ENCODE results near the gene ARHGAP23.

Gene ARHGAP23

DNA sequence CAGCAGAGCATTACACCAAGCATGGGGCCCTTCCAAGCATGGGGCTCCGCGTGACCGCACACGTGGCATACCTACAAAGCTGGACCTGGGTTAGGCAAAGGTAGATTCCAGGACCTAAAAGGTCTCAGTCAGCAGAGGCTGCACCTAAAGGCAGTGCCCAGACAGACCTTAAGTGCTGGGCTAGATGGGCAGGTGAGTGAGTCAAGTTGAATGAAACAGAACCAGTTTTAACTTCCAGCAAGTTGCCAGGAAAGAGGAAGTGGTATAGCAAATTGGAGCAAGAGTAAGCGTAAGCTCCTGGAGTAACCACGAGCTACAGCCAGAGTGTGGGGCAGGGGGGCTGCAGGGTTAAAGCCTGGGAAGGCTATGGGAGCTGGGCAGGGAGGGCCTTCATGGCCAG is 128.0 kb downstream of the ARHGAP23 start:
- no peak for DNase-seq

- DNase-seq, result no peak
These were observed 129.1 kb downstream of the ARHGAP23 start for GRCh38 chr17:38557396-38557795.

GRCh38 chr17:38557836-38558727 is 129.8 kb downstream of the ARHGAP23 start:
- DNase-seq, result peak; percentile 97

- DNase-seq, result no peak
These were observed 130.4 kb downstream of the ARHGAP23 start for GRCh38 chr17:38558728-38559050.

DNA sequence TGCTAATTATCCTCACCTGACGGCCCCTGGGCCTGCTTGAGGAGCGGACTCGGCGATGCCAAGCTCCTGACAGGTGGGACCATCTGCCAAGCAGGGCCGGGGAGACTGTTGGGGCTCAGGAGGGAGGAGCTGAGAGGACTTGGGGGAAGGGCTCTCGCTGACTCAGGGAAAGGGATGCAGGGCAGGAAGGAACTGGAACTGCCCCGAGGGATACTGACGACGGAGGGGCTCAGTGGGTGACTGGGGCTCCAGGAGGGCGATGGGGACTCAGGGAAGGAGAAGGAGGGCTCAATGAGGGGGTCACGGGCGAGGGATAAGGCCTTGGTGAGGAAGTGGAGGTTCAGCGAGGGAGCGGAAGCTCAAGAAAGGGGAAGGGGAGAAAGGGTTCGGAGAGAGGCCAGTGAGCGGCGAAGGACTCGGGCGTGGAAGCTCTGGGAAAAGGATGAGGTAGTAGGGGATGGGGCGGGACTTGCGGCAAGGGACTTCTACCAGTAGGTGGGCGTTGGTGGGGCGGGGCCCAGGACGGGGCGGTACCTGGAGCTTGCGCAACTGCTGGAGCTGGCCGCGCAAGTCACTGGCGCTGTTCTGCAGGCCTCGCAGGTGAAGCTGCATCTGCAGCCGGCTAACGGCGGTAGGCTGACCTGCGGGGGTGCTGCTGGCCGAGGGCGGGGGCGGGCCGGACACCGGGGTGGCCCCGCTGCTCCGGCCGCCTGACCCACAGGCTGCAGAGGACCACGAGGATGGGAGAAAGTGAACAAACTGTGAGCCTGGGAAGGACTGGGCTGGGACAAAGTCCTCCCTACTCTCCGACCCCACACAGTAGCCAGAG is 131.0 kb downstream of the ARHGAP23 start:
- peak; percentile 98 for DNase-seq

GRCh38 chr17:38559880-38560230 is 131.6 kb downstream of the ARHGAP23 start:
- peak; percentile 23 for DNase-seq

- no peak for DNase-seq
These were observed 132.4 kb downstream of the ARHGAP23 start for GRCh38 chr17:38560503-38561318.

GRCh38 chr17:38561416-38562214 is 133.4 kb downstream of the ARHGAP23 start:
- DNase-seq, result no peak

Data from NCI-H146 (cell line).